HG03575 (cell line): Measurements from ENCODE around the gene B3GNT5.
"Not testable (repeated sequence)": the region's sequence is repeated elsewhere in the genome, so short reads cannot be mapped to it uniquely, and the experiment has no call there.

ENCODE experiments used
- ATAC-seq: cut with Tn5 transposase; IDR thresholded peaks from one replicate; pipeline ENCODE4 v1.9.1; 2021; ENCODE audit not compliant: unreplicated experiment, insufficient number of reproducible peaks, low FRiP score; ENCODE audit errors: extremely low read depth

Gene B3GNT5

DNA sequence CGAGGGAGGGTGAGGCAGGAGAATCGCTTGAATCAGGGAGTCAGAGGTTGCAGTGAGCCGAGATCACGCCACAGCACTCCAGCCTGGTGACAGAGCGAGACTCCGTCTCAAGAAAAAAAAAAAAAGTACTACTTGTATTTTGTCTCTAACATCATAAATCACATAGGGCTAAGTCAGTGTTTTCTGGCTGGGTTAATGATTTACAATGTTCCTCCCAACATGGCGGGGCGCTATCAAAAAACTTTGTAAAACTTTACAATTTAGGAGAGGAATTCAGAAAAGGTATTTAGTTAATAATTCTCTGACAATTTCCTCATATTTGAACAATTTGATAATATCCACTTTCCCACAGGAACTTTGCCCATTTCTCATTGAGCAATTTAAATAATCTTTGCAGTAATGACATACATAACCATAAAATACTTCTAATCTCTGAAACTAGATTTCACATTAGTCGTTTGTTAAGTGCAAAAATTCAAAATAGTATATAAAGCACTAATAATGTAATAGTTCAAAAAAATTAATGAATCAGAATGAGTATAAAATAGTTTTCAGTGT lies 26.6 kb upstream of the B3GNT5 start:
- no peak for ATAC-seq

DNA sequence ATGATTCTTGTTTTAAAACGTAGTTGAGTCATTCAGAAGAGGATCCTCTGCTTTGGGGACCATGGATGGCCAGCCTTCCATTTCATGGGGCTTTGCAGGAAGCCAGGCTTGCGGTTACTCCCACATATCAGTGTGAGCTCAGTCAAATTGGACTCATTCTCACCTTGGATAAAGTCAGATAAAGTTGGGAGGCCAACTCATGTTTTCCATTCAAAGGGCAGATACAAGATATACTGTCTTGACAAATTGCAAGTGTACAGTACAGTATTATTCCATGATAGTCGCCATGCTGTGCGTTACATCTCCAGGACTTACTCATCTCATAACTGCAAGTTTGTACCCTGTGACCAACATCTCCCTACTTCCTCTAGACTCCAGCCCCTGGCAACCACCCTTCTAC lies 25.5 kb upstream of the B3GNT5 start:
- no peak for ATAC-seq

DNA sequence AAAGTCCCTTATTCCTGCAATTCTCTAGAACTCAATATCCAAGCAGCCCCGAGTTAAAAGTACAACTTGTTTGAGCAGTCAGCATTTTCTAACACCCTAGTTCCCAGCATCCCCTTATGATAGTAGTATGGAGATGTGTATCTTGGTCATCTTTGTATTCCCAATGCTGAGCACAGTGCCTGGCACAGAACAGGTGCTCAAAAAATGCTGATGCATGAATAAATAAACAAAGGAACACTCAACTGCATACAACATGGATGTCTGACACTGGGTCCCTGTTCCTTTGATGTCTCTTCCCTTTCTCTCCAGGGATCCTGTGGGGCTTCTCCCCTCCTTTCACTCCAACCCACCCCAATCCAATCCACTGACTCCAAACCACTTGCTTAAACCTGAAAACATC lies 23.9 kb upstream of the B3GNT5 start:
- ATAC-seq = no peak

DNA sequence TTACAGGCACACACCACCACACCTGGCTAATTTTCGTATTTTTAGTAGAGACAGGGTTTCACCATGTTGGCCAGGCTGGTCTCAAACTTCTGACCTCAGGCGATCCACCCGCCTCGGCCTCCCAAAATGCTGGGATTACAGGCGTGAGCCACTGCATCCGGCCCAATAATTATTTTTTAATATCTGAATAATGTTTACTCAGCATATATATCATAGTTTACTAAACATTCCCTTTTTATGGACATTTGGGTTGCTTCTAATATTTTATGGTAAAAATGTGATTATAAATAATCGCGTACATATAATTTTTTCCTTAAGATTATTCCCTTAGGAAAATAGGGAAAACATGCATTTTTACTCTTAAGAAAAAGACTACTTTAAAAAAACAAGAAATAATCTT lies 22.8 kb upstream of the B3GNT5 start:
- ATAC-seq = not testable (repeated sequence)

DNA sequence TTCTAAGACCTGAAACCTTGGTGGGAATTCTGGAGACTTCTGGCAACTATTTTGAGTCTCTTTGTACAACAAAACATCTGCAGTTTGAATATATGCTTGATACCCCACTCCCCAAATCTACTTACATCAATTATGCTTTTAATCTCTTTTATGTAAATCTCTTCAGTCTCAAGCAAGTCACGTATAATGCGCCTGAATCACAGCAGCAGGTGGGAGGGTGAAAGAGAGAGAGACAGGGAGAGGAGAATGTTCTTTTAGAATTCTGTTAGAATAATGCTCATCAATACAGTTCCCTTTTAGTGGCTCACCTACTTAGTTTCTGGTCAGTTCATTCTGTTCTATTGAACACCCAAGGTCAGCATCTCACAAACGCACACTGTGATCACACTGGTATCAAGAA lies 22.2 kb upstream of the B3GNT5 start:
- no peak for ATAC-seq

DNA sequence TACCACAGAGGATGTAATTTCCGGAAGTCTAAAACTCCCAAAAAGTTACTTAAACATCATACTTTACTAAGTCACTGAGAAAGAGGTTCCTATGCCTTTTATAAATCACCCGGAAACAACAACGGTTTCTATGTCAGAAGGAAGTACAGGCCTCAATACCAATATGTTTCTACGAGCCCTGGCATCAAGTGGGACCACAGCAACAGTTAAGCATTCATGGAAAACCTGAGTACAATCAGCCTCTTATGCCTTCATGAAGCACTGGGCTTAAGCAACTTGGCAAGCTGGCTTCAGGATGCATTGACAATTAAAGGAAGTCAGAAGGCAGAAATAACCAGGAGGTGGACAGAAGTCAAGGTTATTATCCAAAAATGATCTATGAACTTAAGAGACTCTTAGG lies 19.1 kb upstream of the B3GNT5 start:
- no peak for ATAC-seq

DNA sequence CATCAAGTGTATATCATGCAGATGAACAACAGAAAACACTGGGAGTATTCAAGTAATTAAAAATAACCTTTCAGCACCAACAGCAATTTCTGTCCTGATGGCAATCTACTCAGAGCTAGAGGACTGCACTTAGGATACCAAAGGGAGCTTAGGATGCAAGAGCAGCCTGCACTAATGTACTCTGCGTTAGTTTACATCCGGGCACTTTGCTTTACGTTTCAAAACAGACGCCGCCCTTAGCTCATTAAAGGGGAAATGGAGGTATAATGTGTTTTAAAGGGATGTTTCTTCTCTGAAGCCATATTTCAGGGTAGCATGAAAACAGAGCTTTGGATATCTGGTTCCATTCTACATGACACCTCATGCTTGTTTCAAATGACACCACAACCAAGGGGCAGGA lies 14.0 kb upstream of the B3GNT5 start:
- ATAC-seq = no peak

DNA sequence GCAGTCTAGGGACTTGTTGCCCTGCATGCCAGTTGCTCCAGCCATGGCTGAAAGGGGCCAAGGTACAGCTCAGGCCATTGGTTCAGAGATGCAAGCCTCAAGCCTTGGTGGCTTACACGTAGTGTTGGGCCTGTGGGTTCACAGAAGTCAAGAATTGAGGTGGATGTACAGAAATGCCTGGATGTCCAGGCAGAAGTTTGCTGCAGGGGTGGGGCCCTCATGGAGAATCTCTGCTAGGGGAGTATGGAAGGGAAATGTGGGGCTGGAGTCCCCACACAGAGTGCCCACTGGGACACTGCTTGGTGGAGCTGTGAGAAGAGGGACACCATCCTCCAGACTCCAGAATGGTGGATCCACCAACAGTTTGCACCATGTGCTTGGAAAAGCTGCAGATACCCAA lies 10.6 kb upstream of the B3GNT5 start:
- ATAC-seq = no peak

DNA sequence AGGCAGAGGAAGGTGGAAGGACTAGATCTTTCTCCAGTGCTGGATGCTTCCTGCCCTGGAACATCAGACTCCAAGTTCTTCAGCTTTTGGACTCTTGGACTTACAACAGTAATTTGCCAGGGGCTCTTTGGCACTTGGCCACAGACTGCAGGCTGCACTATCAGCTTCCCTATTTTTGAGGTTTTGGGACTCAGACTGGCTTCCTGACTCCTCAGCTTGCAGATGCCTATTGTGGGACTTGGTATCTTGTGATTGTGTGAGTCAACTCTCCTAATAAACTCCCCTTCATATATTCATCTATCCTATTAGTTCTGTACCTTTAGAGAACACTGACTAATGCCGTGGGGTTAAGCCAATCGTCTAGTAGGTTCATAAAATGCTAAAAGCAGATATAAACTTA lies 8.8 kb upstream of the B3GNT5 start:
- ATAC-seq = no peak

DNA sequence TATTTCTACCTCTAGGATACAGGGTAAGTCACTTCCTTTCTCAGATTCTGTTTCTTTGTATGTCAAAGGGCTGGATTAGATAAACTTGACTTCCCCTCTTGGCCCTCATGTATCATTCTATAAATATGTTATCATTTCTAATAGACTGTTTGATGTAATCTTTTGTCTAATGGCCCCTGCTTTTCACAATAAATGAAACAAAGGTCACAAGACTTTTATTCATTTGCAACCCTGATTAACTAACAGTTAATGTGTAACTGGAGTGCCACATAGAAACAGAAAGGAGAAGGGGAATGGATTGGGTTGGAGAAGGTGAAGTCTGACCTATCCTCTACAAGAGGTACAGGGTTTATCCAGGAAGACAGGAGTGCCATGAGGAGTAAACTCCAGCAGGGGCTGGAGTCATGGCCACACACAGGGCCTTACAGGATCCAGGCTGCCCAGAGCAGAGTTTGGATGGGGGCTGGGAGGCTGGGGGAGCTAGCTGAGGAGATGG lies 8.0 kb upstream of the B3GNT5 start:
- ATAC-seq = no peak

DNA sequence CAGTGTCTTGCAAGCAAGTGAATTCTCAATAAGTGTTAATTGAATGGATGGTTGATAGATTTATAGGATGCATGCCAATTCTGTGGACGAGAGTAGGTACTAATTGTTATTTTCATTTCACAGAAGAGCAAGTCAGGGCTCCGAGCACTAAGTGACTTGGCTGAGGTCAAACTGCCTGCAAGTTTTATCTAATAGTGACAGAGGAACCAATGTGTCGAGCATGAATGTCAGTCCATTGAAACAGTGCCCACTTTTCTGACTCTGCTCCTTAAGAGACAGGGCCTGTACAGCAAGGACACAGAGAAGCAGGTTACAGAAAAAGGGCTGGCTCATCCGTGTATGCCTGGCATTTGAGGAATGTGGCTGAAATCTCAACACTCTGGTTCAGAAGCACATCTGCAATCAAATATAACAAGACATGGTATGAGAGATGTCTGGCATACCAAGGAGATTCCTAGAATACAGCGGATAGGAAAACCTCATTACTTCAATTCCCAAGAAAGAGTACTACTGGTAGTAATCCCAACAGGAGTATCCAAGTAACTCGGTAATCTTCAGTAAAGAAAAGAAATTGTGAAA lies 6.0 kb upstream of the B3GNT5 start:
- no peak for ATAC-seq

DNA sequence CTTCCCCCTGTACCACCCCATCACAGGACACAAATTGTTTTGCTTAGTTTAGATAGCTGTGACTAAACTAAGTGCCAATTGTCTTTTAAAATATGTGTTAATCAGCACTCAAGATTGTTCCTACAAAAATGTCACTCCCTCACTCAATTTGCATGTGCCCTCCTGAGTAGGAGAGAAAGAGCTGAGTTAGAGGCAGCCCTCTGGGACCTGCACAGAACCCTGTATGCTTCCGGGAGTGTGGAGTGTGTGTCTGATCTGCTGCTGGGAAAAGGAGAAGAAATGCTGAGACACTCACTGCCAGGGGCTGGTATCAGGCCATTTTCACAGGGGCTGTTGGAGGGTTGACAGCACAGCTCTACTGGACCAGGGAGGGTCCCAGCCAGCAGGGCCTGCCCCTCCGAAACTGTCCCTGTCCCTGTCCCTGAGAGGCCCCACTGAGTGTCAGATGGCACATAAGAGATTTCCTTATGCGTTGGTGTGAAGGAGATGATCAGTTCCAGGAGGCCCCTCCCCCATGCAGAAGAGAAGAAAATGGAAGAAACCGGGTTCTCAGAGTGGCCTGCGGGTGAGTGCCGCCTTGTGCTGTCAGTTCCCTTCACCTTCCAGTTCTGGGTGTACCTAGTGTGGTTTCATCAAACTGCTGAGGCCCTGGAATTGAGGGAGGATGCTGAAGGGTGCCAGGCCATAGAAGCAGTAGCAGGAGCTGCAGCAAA lies 3.9 kb upstream of the B3GNT5 start:
- no peak for ATAC-seq

DNA sequence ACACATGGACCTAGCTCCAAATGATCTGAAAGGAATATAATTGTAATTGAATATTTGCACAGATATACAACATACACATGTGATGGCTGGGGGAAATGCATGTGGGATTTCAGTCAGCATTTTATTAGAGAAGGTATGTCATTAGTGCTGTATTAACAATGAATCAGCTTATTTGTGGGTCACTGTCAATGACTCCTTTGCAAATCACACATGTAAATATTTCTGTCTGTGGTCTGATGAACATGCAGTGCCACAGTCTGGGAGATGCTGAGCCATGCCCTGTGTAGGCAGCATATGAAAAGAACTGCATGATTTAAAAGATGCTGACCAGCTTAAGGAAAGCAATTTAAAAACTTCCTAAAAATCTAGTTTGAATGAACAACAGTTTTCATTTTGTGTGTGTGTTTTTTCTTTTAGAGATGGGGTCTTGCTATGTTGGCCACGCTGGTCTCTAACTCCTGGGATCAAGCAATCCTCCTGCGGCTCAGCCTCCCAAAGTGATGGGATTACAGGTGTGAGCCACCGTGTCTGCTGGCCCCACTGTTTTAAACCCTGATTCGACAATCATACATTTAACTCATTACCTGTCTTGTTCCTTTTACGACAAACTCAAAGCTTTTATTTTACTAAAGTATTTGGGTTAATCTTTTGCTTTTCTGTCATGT lies 803 bp upstream of the B3GNT5 start:
- ATAC-seq = no peak

DNA sequence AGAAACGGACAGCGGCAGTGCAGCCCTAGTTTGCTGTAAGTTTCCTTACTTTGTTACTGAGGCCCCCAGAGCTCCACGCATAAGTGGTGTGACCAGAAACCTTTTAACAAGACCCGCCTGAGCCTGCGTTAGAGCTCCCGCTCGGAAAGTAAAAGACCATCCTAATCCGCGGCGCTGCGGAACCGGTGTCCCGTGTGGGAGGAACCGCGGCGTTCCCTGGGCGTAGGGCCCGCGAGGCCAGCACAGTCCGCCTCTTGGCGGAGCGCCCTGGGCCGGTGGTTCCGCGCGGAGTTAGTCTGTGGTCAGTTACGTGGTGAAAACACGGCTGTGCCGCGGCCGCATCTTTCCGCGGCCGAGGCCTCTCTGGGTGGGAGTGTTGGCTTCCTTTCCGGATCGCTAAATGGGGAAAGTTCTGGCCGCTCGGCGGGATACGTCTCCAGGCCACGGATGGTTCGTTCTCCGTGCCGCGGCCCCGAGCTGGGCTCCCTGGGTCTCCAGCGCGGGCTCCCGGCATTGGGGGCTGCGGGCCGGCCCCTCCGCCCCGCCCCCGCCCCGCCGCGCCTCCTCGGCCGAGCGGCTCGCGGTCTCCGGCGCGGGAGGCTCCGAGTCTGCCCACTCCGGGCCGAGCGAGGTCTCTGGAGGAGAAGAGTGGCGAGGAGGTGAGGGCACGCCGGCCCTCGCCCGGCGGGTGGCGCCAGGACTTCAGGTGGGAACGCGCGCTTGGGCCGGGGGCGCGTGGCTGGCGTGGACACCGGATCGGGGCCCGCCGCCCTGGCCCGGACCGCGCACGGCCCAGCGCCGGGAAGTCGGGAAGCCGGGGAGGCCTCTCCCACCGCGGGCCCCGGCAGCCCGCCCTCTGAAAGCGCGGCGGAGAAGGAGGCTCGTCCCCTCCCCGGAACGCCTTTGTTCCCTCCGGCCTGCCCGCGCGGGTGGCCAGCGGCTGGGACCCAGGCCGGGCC lies 754 bp downstream of the B3GNT5 start:
- no peak for ATAC-seq

DNA sequence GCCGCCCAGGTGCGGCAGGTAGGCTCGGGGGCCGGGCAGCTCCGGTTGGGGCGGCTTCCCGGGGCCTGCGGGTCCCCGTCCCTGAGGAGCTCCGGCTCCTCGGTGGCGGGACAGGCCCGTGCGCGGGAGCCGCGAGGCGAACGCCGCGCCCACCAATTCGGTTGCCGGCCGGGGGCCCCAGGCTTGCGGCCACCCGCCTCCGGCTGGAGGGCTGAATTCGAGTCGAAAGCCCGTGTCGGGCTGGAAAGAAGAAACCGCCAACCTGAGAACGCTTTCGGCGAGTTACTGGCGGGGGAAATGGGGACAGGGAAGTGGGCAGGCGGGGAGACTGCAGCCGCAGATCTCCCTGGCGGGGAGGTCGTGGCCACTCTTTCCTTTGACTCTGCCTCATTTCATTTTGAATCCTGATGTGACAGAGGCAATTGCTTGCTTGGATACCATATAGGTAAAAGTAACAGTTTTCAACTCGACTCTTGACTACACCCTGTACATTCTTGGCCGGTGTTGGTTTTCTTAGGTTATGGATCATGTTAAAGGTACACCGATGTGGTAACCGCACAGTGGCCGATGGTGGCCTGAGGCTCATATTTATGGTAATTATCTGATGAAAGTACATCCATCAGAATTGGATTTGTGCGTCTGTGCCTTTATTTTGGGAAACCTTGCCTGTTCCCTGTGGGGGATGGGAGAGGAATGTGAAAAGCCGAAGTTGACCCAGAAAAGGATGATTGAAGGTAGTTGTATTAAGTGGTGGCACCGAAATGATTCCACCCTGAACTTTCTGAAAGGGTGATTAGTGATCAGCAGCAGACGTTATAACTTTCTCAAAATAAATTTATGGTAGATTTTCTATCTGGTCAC lies 1.7 kb downstream of the B3GNT5 start:
- ATAC-seq = no peak

DNA sequence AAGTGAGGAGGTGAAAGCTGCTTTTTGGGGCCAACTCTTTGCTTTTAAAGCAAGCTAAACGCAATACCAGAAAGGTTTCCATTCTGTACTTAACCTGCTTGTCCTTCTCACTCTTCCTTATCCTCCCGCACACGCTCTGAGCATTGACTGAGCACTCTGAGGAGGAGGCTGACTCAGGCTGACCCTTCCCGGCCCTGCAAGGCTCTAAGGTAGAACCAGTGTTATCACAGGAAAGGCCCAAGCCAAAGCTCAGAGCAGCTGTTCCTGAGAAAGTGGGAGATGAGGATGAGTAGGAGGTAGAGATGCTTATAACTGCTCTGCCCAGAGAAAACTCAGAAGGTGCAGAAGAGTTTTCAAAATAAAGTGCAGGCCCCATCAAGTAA lies 2.3 kb downstream of the B3GNT5 start:
- ATAC-seq = no peak

DNA sequence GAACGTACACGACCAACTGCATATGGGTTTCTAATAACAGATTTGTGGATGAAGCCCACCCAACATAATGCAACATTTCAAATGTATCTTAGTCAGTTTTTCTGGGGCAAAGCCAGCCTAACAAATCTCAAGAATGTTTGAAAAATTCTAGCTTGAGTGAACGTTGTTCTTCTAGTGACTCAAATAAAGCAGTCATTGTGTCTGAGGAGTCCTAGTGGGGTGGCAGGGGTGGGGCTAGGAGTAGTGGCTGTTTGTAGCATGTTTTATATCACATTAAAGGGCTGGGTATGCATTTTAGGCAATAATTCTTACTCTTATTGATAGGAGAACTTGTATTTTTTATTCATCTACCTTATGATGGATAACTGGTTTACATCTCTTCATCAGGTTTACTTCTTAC lies 6.0 kb downstream of the B3GNT5 start:
- ATAC-seq = no peak

DNA sequence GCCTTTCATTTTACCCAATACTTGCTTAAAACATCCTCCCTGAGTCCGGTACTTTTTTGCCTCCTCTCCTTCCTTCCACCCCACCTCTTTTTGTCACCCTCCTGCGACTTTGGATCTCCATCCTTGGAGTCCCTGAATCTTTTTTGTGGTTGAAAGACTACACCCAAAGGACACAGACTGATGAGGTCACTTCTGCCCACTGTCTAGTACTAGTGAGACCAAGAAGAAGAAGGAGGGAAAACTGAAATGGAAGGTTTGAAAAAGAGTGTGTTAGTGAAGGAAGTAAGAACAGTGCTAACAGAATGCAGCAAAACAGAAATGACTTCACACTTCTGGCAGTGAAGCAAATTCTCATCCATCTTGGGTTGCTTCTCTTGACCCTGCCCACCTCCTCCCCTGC lies 6.6 kb downstream of the B3GNT5 start:
- ATAC-seq = no peak
